IMR-90 (cell line): ENCODE data around the gene NOP14. TPM values are rescaled to one million over a fixed set of nuclear protein-coding genes. Genes with fewer than 3 reads are reported as not detected.
"Not testable (repeated sequence)": the region's sequence is repeated elsewhere in the genome, so short reads cannot be mapped to it uniquely, and the experiment has no call there.

Experiments used
- ATAC-seq: fragments of 200-7000 bp; cut with Tn5 transposase; 2 replicates; pipeline ENCODE4 v1.9.1; 2020; ENCODE audit warnings: low read depth, mild to moderate bottlenecking, moderate library complexity
- BruUV-seq: library from RNA; stranded (reverse); fragments of 400-500 nt; replicated peaks from 2 replicates; lab custom pipeline; 2021; lab: Mats Ljungman, UMichigan
- CTCF ChIA-PET: fragments of 300-600 bp; formaldehyde crosslinking; extraction: SDS; loops from one replicate; lab custom pipeline; 2021; ENCODE audit warnings: antibody characterized with exemption; lab: Yijun Ruan, JAX
- POLR2A ChIA-PET: fragments of 300-600 bp; sonication (Branson Sonifier 250); formaldehyde crosslinking; loops from one replicate; lab custom pipeline; 2022; ENCODE audit warnings: antibody characterized with exemption; ENCODE audit not compliant: unreplicated experiment; lab: Charles Lee
- DNase-seq: peaks from one replicate; pipeline ENCODE4 v3.0.0; 2013
- H2AFZ ChIP-seq: replicated peaks from 2 replicates; pipeline ENCODE3; 2013; ENCODE audit warnings: low read length, mild to moderate bottlenecking; ENCODE audit not compliant: poor library complexity
- H2AK5ac ChIP-seq: 2 replicates; pipeline ENCODE4 v1.6.1; 2013; ENCODE audit warnings: low read depth, low read length, inconsistent platforms
- H2AK9ac ChIP-seq: replicated peaks from 2 replicates; pipeline ENCODE3; 2013; ENCODE audit warnings: mild to moderate bottlenecking, low read depth, low read length, moderate library complexity; ENCODE audit not compliant: poor library complexity
- H2BK120ac ChIP-seq: 2 replicates; pipeline ENCODE4 v1.6.1; 2013; ENCODE audit warnings: low read depth, low read length, inconsistent platforms
- H2BK15ac ChIP-seq: 3 replicates; pipeline ENCODE4 v1.6.1; 2013; ENCODE audit warnings: low read depth, low read length, inconsistent platforms
- H2BK20ac ChIP-seq: 2 replicates; pipeline ENCODE4 v1.6.1; 2013; ENCODE audit warnings: low read depth, mild to moderate bottlenecking, inconsistent platforms, low read length, moderate library complexity
- H2BK5ac ChIP-seq: 2 replicates; pipeline ENCODE4 v1.6.1; 2013; ENCODE audit warnings: mild to moderate bottlenecking, low read depth, low read length, inconsistent platforms; ENCODE audit not compliant: poor library complexity, severe bottlenecking
- H3K14ac ChIP-seq: replicated peaks from 2 replicates; pipeline ENCODE4 v1.6.1; 2013; ENCODE audit warnings: low read depth, low read length, inconsistent platforms
- H3K18ac ChIP-seq: 2 replicates; pipeline ENCODE4 v1.6.1; 2013; ENCODE audit warnings: low read depth, low read length, control low read depth
- H3K23ac ChIP-seq: 2 replicates; pipeline ENCODE4 v1.6.1; 2013; ENCODE audit warnings: low read depth, low read length, inconsistent platforms
- H3K27ac ChIP-seq: 2 replicates; pipeline ENCODE4 v1.5.1; 2013; ENCODE audit warnings: mild to moderate bottlenecking, control low read depth, low read length; ENCODE audit not compliant: insufficient read depth
- H3K27me3 ChIP-seq: 2 replicates; pipeline ENCODE4 v1.6.1; 2013; ENCODE audit warnings: low read length; ENCODE audit not compliant: control insufficient read depth, insufficient read depth
- H3K36me3 ChIP-seq: 2 replicates; pipeline ENCODE4 v1.6.1; 2013; ENCODE audit warnings: low read length, mixed read lengths; ENCODE audit not compliant: control insufficient read depth, insufficient read depth
- H3K4ac ChIP-seq: 2 replicates; pipeline ENCODE4 v1.6.1; 2013; ENCODE audit warnings: low read depth, low read length, inconsistent platforms
- H3K4me1 ChIP-seq: 2 replicates; pipeline ENCODE4 v1.6.1; 2013; ENCODE audit warnings: low read length, mixed read lengths; ENCODE audit not compliant: control insufficient read depth, insufficient read depth
- H3K4me2 ChIP-seq: 2 replicates; pipeline ENCODE4 v1.6.1; 2013; ENCODE audit warnings: low read depth, mild to moderate bottlenecking, control low read depth, low read length, moderate library complexity
- H3K4me3 ChIP-seq: 2 replicates; pipeline ENCODE4 v1.5.1; 2013; ENCODE audit warnings: low read depth, mild to moderate bottlenecking, control low read depth, low read length, moderate library complexity; ENCODE audit not compliant: insufficient read depth
- H3K56ac ChIP-seq: 2 replicates; pipeline ENCODE4 v1.6.1; 2013; ENCODE audit warnings: low read length, inconsistent platforms; ENCODE audit not compliant: insufficient read depth; ENCODE audit errors: extremely low read depth
- H3K79me1 ChIP-seq, 2 experiments: 2 replicates each; pipeline ENCODE4 v1.6.1; 2013; ENCODE audit warnings: low read length in 2 of 2, inconsistent platforms in 1 of 2, low read depth in 1 of 2
- H3K9ac ChIP-seq: 2 replicates; pipeline ENCODE4 v1.6.1; 2013; ENCODE audit warnings: low read depth, low read length, control low read depth
- H3K9me1 ChIP-seq: 2 replicates; pipeline ENCODE4 v1.6.1; 2013; ENCODE audit warnings: low read length, inconsistent platforms; ENCODE audit not compliant: insufficient read depth
- H3K9me3 ChIP-seq: 2 replicates; pipeline ENCODE4 v1.6.1; 2013; ENCODE audit warnings: low read length; ENCODE audit not compliant: control insufficient read depth, insufficient read depth
- H4K20me1 ChIP-seq: 2 replicates; pipeline ENCODE4 v1.6.1; 2013; ENCODE audit warnings: low read length, inconsistent platforms; ENCODE audit not compliant: insufficient read depth
- H4K5ac ChIP-seq: 2 replicates; pipeline ENCODE4 v1.6.1; 2013; ENCODE audit warnings: mild to moderate bottlenecking, low read depth, low read length, control low read depth
- H4K8ac ChIP-seq, 2 experiments: 2 replicates each; pipeline ENCODE4 v1.6.1; 2013; ENCODE audit warnings: low read depth in 2 of 2, low read length in 2 of 2, control low read depth in 1 of 2, inconsistent platforms in 1 of 2
- H4K91ac ChIP-seq: 2 replicates; pipeline ENCODE4 v1.6.1; 2013; ENCODE audit warnings: low read depth, low read length, inconsistent platforms; ENCODE audit not compliant: insufficient read depth
- WGBS, 2 experiments: methylation state at CpG; one replicate each; pipeline versions ENCODE4 v1.1.5 to v1.1.7; 2013; ENCODE audit warnings: missing lambda C conversion rate in 2 of 2; ENCODE audit not compliant: insufficient read length in 1 of 2; ENCODE audit errors: extremely low coverage in 2 of 2; 5-methylcytosine and 5-hydroxymethylcytosine counted together
- dilution Hi-C: fragments of 300-500 bp; cut with HindIII; formaldehyde crosslinking; loops from one replicate; pipeline ENCODE4 v1.14.3; 2018; ENCODE audit warnings: low sequenced_read_pairs; ENCODE audit not compliant: unreplicated experiment
- in situ Hi-C: fragments of 300-500 bp; cut with MboI; formaldehyde crosslinking; loops from 3 replicates; pipeline ENCODE4 v1.14.3; 2019; ENCODE audit warnings: low sequenced_read_pairs, inconsistent platforms, mixed read lengths
- intact Hi-C: fragments of 100-400 bp; cut with micrococcal nuclease; formaldehyde crosslinking; loops from 2 replicates; pipeline ENCODE4 v1.10.0; 2022
- polyA plus RNA-seq, 3 experiments: library from polyadenylated mRNA; depleted of rRNA; stranded (reverse); fragments of >200 nt; gene quantifications; 2 replicates each; pipeline ENCODE4 v1.2.3, GENCODE V29; 2012; ENCODE audit warnings: low replicate concordance in 1 of 3
- total RNA-seq: library from RNA; depleted of rRNA; stranded (reverse); fragments of >200 nt; gene quantifications from 2 replicates; pipeline ENCODE4 v1.2.3, GENCODE V29; 2012

NOP14 gene
- total and polyA plus RNA-seq, 2 of the 4 experiments (the other 2 are of a cell fraction), result 10.9 to 12.6 TPM

DNA sequence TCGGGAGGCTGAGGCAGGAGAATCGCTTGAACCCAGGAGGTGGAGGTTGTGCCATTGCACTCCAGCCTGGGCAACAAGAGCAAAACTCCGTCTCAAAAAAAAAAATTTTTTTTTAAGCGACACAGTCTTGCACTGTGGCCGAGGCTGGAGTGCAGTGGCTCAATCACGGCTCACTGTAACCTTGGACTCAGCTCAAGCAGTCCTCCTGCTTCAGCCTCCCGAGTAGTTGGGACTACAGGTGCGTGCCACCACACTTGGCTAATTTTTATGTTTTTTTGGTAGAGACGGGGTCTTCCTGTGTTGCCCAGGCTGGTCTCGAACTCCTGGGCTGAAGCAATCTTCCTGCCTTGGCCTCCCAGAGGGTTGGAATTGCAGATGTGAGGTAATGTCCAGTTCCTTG is 24.8 kb downstream of the NOP14 start:
- H3K9me1 ChIP-seq, H3K27ac ChIP-seq, H3K14ac ChIP-seq, H3K18ac ChIP-seq, H3K4ac ChIP-seq, intact Hi-C loops, H2BK20ac ChIP-seq, H3K9me3 ChIP-seq, H3K4me3 ChIP-seq, H2BK120ac ChIP-seq, H2AFZ ChIP-seq, DNase-seq, H4K5ac ChIP-seq, H3K56ac ChIP-seq, H4K8ac ChIP-seq, H2AK9ac ChIP-seq, H2BK15ac ChIP-seq, H2AK5ac ChIP-seq, CTCF ChIA-PET, H3K9ac ChIP-seq, H2BK5ac ChIP-seq, ATAC-seq, in situ Hi-C loops, dilution Hi-C loops, H4K91ac ChIP-seq, H3K27me3 ChIP-seq, POLR2A ChIA-PET, H3K23ac ChIP-seq, BruUV-seq, H3K4me2 ChIP-seq: not testable (repeated sequence)
- Histone ChIP-seq H3K79me1 (peaks cover 28 to 69% of the 10 kb centered on the region in 2 experiments; a peak in 3 of 4 replicates), H4K20me1 (peaks cover 51% of the 10 kb centered on the region), H3K36me3 (peaks cover 60% of the 10 kb centered on the region), H3K4me1 (peaks cover 11% of the 10 kb centered on the region)
- WGBS, 2 experiments, result 100% methylated on average over 5 of the region's 10 CpGs; no CpG with 5 or more reads in 1 of the 2 experiments
